H9 (cell line): ENCODE data around the gene RANGRF. TPM values are rescaled to one million over a fixed set of nuclear protein-coding genes. Genes with fewer than 3 reads are reported as not detected.

Experiments
- DNase-seq: peaks from one replicate; pipeline ENCODE4 v3.0.0-alpha.2; 2017
- H2AFZ ChIP-seq: one replicate; pipeline ENCODE4 v1.6.1; 2013; ENCODE audit warnings: mild to moderate bottlenecking, low read length, control low read depth, moderate library complexity
- H2AK5ac ChIP-seq: 2 replicates; pipeline ENCODE4 v1.6.1; 2013; ENCODE audit warnings: low read length, control low read depth, mixed read lengths; ENCODE audit not compliant: insufficient read length
- H2BK120ac ChIP-seq: one replicate; pipeline ENCODE4 v1.6.1; 2013; ENCODE audit warnings: low read depth, mild to moderate bottlenecking, low read length, control low read depth, inconsistent platforms; ENCODE audit not compliant: poor library complexity, severe bottlenecking
- H2BK12ac ChIP-seq: 2 replicates; pipeline ENCODE4 v1.6.1; 2013; ENCODE audit warnings: low read length, control low read depth, mixed read lengths, low read depth; ENCODE audit not compliant: insufficient read length
- H2BK15ac ChIP-seq: 2 replicates; pipeline ENCODE4 v1.6.1; 2013; ENCODE audit warnings: low read depth, low read length, control low read depth
- H2BK20ac ChIP-seq: one replicate; pipeline ENCODE4 v1.6.1; 2013; ENCODE audit warnings: low read depth, mild to moderate bottlenecking, low read length, control low read depth, inconsistent platforms; ENCODE audit not compliant: poor library complexity, severe bottlenecking
- H2BK5ac ChIP-seq: 2 replicates; pipeline ENCODE4 v1.6.1; 2013; ENCODE audit warnings: low read length, control low read depth, mixed read lengths; ENCODE audit not compliant: insufficient read length
- H3K14ac ChIP-seq: 2 replicates; pipeline ENCODE4 v1.6.1; 2013; ENCODE audit warnings: low read length, control low read depth; ENCODE audit not compliant: insufficient read depth
- H3K18ac ChIP-seq: 2 replicates; pipeline ENCODE4 v1.6.1; 2013; ENCODE audit warnings: low read depth, mild to moderate bottlenecking, mixed read lengths, low read length, control low read depth; ENCODE audit not compliant: insufficient read length
- H3K23ac ChIP-seq: 2 replicates; pipeline ENCODE4 v1.6.1; 2013; ENCODE audit warnings: low read length, control low read depth, mixed read lengths, low read depth; ENCODE audit not compliant: insufficient read length
- H3K23me2 ChIP-seq: 2 replicates; pipeline ENCODE4 v1.6.1; 2013; ENCODE audit warnings: low read depth, mild to moderate bottlenecking, mixed read lengths, low read length, control low read depth; ENCODE audit not compliant: insufficient read length, poor library complexity, severe bottlenecking
- H3K27ac ChIP-seq: 2 replicates; pipeline ENCODE4 v1.5.1; 2013; ENCODE audit warnings: low read length, control low read depth, mixed read lengths, low read depth; ENCODE audit not compliant: insufficient read length
- H3K27me3 ChIP-seq: 2 replicates; pipeline ENCODE4 v1.6.1; 2013; ENCODE audit warnings: low read length, control low read depth, inconsistent platforms; ENCODE audit not compliant: insufficient read depth
- H3K4ac ChIP-seq: 2 replicates; pipeline ENCODE4 v1.6.1; 2013; ENCODE audit warnings: low read depth, mild to moderate bottlenecking, control low read depth, inconsistent platforms, low read length, moderate library complexity
- H3K4me1 ChIP-seq: 2 replicates; pipeline ENCODE4 v1.6.1; 2013; ENCODE audit warnings: low read length, control low read depth, inconsistent platforms; ENCODE audit not compliant: insufficient read depth
- H3K4me2 ChIP-seq: 2 replicates; pipeline ENCODE4 v1.6.1; 2013; ENCODE audit warnings: low read length, control low read depth, mixed read lengths; ENCODE audit not compliant: insufficient read length, insufficient read depth
- H3K56ac ChIP-seq: 2 replicates; pipeline ENCODE4 v1.6.1; 2013; ENCODE audit warnings: low read depth, mild to moderate bottlenecking, mixed read lengths, low read length, control low read depth; ENCODE audit not compliant: insufficient read length
- H3K79me1 ChIP-seq: 2 replicates; pipeline ENCODE4 v1.6.1; 2013; ENCODE audit warnings: low read depth, mild to moderate bottlenecking, moderate library complexity, low read length, control low read depth, inconsistent platforms; ENCODE audit not compliant: insufficient read depth, poor library complexity, severe bottlenecking
- H3K79me2 ChIP-seq: 2 replicates; pipeline ENCODE4 v1.6.1; 2013; ENCODE audit warnings: low read length, control low read depth, inconsistent platforms; ENCODE audit not compliant: insufficient read depth
- H3K9ac ChIP-seq: 2 replicates; pipeline ENCODE4 v1.6.1; 2013; ENCODE audit warnings: low read length, control low read depth, mixed read lengths; ENCODE audit not compliant: insufficient read length; ENCODE audit errors: extremely low read depth
- H3K9me3 ChIP-seq: one replicate; pipeline ENCODE4 v1.6.1; 2013; ENCODE audit warnings: low read depth, low read length, inconsistent platforms; ENCODE audit not compliant: control insufficient read depth
- H3T11ph ChIP-seq: one replicate; pipeline ENCODE4 v1.6.1; 2013; ENCODE audit warnings: mild to moderate bottlenecking, low read length, control low read depth, inconsistent platforms
- H4K20me1 ChIP-seq: one replicate; pipeline ENCODE4 v1.6.1; 2013; ENCODE audit not compliant: control insufficient read depth, insufficient read length, insufficient read depth
- H4K5ac ChIP-seq: 2 replicates; pipeline ENCODE4 v1.6.1; 2013; ENCODE audit warnings: low read depth, mild to moderate bottlenecking, mixed read lengths, low read length, control low read depth; ENCODE audit not compliant: insufficient read length
- H4K8ac ChIP-seq: replicated peaks from 2 replicates; pipeline ENCODE4 v1.6.1; 2013; ENCODE audit warnings: low read length, control low read depth, mixed read lengths, low read depth; ENCODE audit not compliant: insufficient read length
- H4K91ac ChIP-seq: 2 replicates; pipeline ENCODE4 v1.6.1; 2013; ENCODE audit warnings: low read depth, mild to moderate bottlenecking, moderate library complexity, mixed read lengths, low read length, control low read depth; ENCODE audit not compliant: insufficient read length
- H3K27ac Mint-ChIP-seq, 3 experiments: 2 replicates in 2 of 3; 3 replicates in 1 of 3; pipeline ENCODE4 v1.8.0; 2020 to 2021; ENCODE audit warnings: mixed read lengths in 3 of 3, mild to moderate bottlenecking in 1 of 3, moderate library complexity in 1 of 3
- H3K27me3 Mint-ChIP-seq: 2 replicates; pipeline ENCODE4 v1.8.0; 2021; ENCODE audit warnings: low read depth, mild to moderate bottlenecking, moderate library complexity, mixed read lengths
- H3K36me3 Mint-ChIP-seq, 3 experiments: 2 replicates in 2 of 3; 3 replicates in 1 of 3; pipeline ENCODE4 v1.8.0; 2020 to 2021; ENCODE audit warnings: low read depth in 3 of 3, mixed read lengths in 3 of 3; ENCODE audit not compliant: insufficient read depth in 1 of 3
- H3K4me1 Mint-ChIP-seq, 2 experiments: 2 replicates each; pipeline ENCODE4 v1.8.0; 2020; ENCODE audit warnings: mixed read lengths in 2 of 2
- H3K4me3 Mint-ChIP-seq, 2 experiments: 2 replicates in 1 of 2; 3 replicates in 1 of 2; pipeline ENCODE4 v1.8.0; 2020 to 2021; ENCODE audit warnings: mild to moderate bottlenecking in 2 of 2, mixed read lengths in 2 of 2, moderate library complexity in 1 of 2
- H3K9me3 Mint-ChIP-seq, 2 experiments: 2 replicates in 1 of 2; 3 replicates in 1 of 2; pipeline ENCODE4 v1.8.0; 2020; ENCODE audit warnings: mild to moderate bottlenecking in 2 of 2, mixed read lengths in 2 of 2, moderate library complexity in 1 of 2
- CTCF ChIP-seq: fragments of 200-600 bp; sonication (generic); conservative IDR thresholded peaks from 3 replicates; pipeline ENCODE4 v1.8.0; 2021; ENCODE audit warnings: antibody characterized with exemption, mild to moderate bottlenecking
- WGBS: extraction: QIAGEN DNeasy Blood & Tissue Kit; methylation state at CpG from one replicate; pipeline ENCODE4 v1.1.7; 2013; ENCODE audit warnings: missing lambda C conversion rate, low lambda C conversion rate, mixed read lengths; ENCODE audit not compliant: insufficient read length; ENCODE audit errors: extremely low coverage; 5-methylcytosine and 5-hydroxymethylcytosine counted together
- total RNA-seq: library from RNA; stranded (reverse); gene quantifications from 2 replicates; pipeline ENCODE4 v1.2.1, GENCODE V29; 2021

RANGRF gene
- total RNA-seq, 1 experiment from 2014 or later = 36.9 TPM

GRCh38 chr17:8337802-8338752 lies 49.6 kb downstream of the RANGRF start:
- Histone ChIP-seq H2BK5ac (no peak overlapping the region), H3K4me1 (no peaks in the 10 kb centered on the region; the same call in 1 of the 2 replicates), H3K18ac (peak overlapping the region; percentile 11), H3K9me3 (no peaks in the 10 kb centered on the region), H2BK120ac (no peak overlapping the region), H3K9ac (no peak overlapping the region), H3K23ac (no peak overlapping the region), H2AFZ (peak overlapping the region; percentile 25), H3K79me2 (no peaks in the 10 kb centered on the region), H3K23me2 (no peaks in the 10 kb centered on the region), H4K5ac (no peak overlapping the region), H4K20me1 (no peaks in the 10 kb centered on the region), H3K14ac (no peak overlapping the region), H4K91ac (no peak overlapping the region), H2BK12ac (no peak overlapping the region), H4K8ac (no peak overlapping the region), H3K27ac (no peak overlapping the region), H3K4ac (no peak overlapping the region), H2BK15ac (no peak overlapping the region), H3T11ph (no peak overlapping the region), H3K56ac (no peak overlapping the region), H3K27me3 (no peaks in the 10 kb centered on the region), H2BK20ac (no peak overlapping the region), H3K79me1 (no peaks in the 10 kb centered on the region), H3K4me2 (no peak overlapping the region), H2AK5ac (no peak overlapping the region)
- peaks cover 2% of the 10 kb centered on the region; the same call in 1 of the 2 replicates for H3K27me3 Mint-ChIP-seq
- TF ChIP-seq CTCF = no peak
- no peaks in the 10 kb centered on the region; a peak in 1 of 7 replicates for H3K36me3 Mint-ChIP-seq
- H3K9me3 Mint-ChIP-seq = no peaks in the 10 kb centered on the region
- H3K27ac Mint-ChIP-seq = peak overlapping the region; percentile 14 to 92 (median 91); a peak in 6 of 7 replicates
- H3K4me1 Mint-ChIP-seq = peaks cover 19 to 24% of the 10 kb centered on the region in 2 experiments
- no peak for DNase-seq
- WGBS = no CpG with 5 or more reads among the region's 11 CpGs
- H3K4me3 Mint-ChIP-seq = peak overlapping the region in 1 of 2 experiments; percentile 53; a peak in 1 of 5 replicates
